ENCODE measurements around the gene MRPS7.

DNA sequence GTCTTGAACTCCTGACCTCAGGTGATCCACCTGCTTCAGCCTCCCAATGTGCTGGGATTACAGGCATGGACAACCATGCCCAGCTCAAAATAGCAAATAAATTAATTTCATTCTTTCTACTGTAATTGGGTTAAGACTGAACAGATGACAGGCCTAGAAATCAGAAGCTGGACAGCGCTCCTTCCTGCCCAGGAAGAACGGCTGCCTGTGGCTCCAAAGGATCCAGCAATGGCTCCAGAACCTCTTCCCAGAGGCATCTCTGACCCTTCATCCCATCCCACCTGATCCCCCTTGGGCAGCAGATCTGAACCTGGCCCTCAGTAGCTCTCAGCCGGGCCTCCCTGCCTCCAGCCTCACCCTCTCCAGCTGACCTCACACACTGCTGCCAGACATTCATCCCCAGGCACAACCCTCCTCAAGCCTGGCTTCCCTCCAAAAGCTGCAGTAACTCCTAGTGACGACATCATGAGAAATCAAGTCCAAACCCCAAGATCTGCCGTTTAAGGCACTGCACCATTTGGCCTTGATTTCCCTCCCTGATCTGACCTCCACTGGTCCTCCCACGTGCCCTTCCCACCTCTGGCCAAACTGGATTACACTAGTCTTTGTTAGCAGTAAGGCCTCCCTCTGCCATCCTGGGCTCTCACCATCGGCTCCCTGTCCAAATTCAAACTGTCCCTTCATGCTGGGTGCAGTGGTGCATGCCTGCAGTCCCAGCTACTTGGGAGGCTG is 12.5 kb downstream of the MRPS7 start:
- TF ChIP-seq, protein P1, sequence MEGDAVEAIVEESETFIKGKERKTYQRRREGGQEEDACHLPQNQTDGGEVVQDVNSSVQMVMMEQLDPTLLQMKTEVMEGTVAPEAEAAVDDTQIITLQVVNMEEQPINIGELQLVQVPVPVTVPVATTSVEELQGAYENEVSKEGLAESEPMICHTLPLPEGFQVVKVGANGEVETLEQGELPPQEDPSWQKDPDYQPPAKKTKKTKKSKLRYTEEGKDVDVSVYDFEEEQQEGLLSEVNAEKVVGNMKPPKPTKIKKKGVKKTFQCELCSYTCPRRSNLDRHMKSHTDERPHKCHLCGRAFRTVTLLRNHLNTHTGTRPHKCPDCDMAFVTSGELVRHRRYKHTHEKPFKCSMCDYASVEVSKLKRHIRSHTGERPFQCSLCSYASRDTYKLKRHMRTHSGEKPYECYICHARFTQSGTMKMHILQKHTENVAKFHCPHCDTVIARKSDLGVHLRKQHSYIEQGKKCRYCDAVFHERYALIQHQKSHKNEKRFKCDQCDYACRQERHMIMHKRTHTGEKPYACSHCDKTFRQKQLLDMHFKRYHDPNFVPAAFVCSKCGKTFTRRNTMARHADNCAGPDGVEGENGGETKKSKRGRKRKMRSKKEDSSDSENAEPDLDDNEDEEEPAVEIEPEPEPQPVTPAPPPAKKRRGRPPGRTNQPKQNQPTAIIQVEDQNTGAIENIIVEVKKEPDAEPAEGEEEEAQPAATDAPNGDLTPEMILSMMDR (IDR thresholded peaks at IDR 0.05): no peak
- no peak for TF ChIP-seq EZH2 (IDR thresholded peaks at IDR 0.05; ENCODE audit: borderline replicate concordance, insufficient read depth, low read depth, low read length, poor library complexity, severe bottlenecking)
